HepG2 (cell line): ENCODE data around the gene ACVR1B. TPM values are rescaled to one million over a fixed set of nuclear protein-coding genes. Genes with fewer than 3 reads are reported as not detected.

Experiments
- ATAC-seq: fragments of 200-7000 bp; cut with Tn5 transposase; 3 replicates; pipeline ENCODE4 v1.9.1; 2020; ENCODE audit warnings: mild to moderate bottlenecking, moderate library complexity
- BruUV-seq: library from RNA; stranded (reverse); fragments of 400-500 nt; replicated peaks from 2 replicates; lab custom pipeline; 2021; lab: Mats Ljungman, UMichigan
- CTCF ChIA-PET: fragments of 300-600 bp; formaldehyde crosslinking; extraction: SDS; loops from one replicate; lab custom pipeline; 2021; ENCODE audit warnings: low total read pairs, inconsistent platforms, low intra/inter-chr PET ratio; lab: Yijun Ruan, JAX
- POLR2A ChIA-PET: fragments of 350-600 bp; sonication (Branson Sonifier 250); formaldehyde crosslinking; loops from one replicate; lab custom pipeline; 2020; ENCODE audit warnings: antibody characterized with exemption, inconsistent platforms; lab: Yijun Ruan, JAX
- DNase-seq: peaks from one replicate; pipeline ENCODE4 v3.0.0-alpha.2; 2015; ENCODE audit warnings: low spot score
- FAIRE-seq: peaks from 3 replicates; lab custom pipeline; 2011; peaks lifted over from hg19 to GRCh38; lab: Jason Lieb, UNC
- H2AFZ ChIP-seq: one replicate; pipeline ENCODE4 v1.6.1; 2011; ENCODE audit warnings: low read length, inconsistent platforms
- H3K27ac ChIP-seq: fragments of 300-600 bp; 3 replicates; pipeline ENCODE4 v1.8.0; 2011; ENCODE audit warnings: mixed run types, mild to moderate bottlenecking, mixed read lengths, low read length, inconsistent platforms; ENCODE audit not compliant: insufficient read depth; ENCODE audit errors: extremely low read length
- H3K27me3 ChIP-seq, 2 experiments: fragments of 200-600 bp in 1 of 2; 2 replicates in 1 of 2; 3 replicates in 1 of 2; pipeline versions ENCODE4 v1.6.0 to v1.8.0; 2011; ENCODE audit warnings: low read length in 2 of 2, mild to moderate bottlenecking in 2 of 2, moderate library complexity in 2 of 2, inconsistent platforms in 1 of 2; ENCODE audit not compliant: insufficient read depth in 2 of 2, control insufficient read depth in 1 of 2
- H3K36me3 ChIP-seq, 2 experiments: fragments of 200-600 bp in 1 of 2; replicated peaks in 1 of 2; 2 replicates in 1 of 2; 3 replicates in 1 of 2; pipeline versions ENCODE4 v1.5.1 to v1.8.0; 2011; ENCODE audit warnings: low read length in 2 of 2, inconsistent platforms in 1 of 2; ENCODE audit not compliant: insufficient read depth in 2 of 2, control insufficient read depth in 1 of 2
- H3K4me1 ChIP-seq: 2 replicates; pipeline ENCODE4 v1.5.1; 2012; ENCODE audit warnings: low read length, inconsistent platforms; ENCODE audit not compliant: insufficient read depth
- H3K4me2 ChIP-seq: 2 replicates; pipeline ENCODE4 v1.6.0; 2011; ENCODE audit warnings: low read depth, low read length, inconsistent platforms
- H3K4me3 ChIP-seq, 3 experiments: fragments of 200-600 bp in 1 of 3; sonication (generic), shearing (Covaris generic) in 1 of 3; replicated peaks in 1 of 3; 2 replicates each; pipeline ENCODE4 v1.5.1; 2011 to 2016; ENCODE audit warnings: low read length in 3 of 3, inconsistent platforms in 2 of 3, low read depth in 2 of 3, mild to moderate bottlenecking in 2 of 3, control low read depth in 1 of 3, mixed read lengths in 1 of 3; ENCODE audit not compliant: insufficient read depth in 1 of 3
- H3K79me2 ChIP-seq: one replicate; pipeline ENCODE4 v1.6.1; 2011; ENCODE audit warnings: low read length, inconsistent platforms; ENCODE audit not compliant: insufficient read depth
- H3K9ac ChIP-seq: 2 replicates; pipeline ENCODE4 v1.6.0; 2011; ENCODE audit warnings: mild to moderate bottlenecking, low read depth, low read length, inconsistent platforms; ENCODE audit not compliant: insufficient read depth
- H3K9me3 ChIP-seq: 2 replicates; pipeline ENCODE4 v1.5.1; 2012; ENCODE audit warnings: mild to moderate bottlenecking, low read length
- H4K20me1 ChIP-seq: 2 replicates; pipeline ENCODE4 v1.6.0; 2011; ENCODE audit warnings: inconsistent platforms, mild to moderate bottlenecking, low read length, moderate library complexity; ENCODE audit not compliant: insufficient read depth
- CTCF ChIP-seq: sonication (generic); formaldehyde crosslinking; IDR thresholded peaks from 2 replicates; pipeline ENCODE4 v1.5.0; 2020; ENCODE audit warnings: mild to moderate bottlenecking, missing genetic modification reagents, moderate library complexity
- HNF1A ChIP-seq, 2 experiments: sonication (generic) in 1 of 2; formaldehyde crosslinking in 1 of 2; IDR thresholded peaks; 2 replicates each; pipeline versions ENCODE4 v1.4.0 to v1.6.1; 2016 to 2020; ENCODE audit warnings: borderline replicate concordance in 1 of 2, low read depth in 1 of 2, mild to moderate bottlenecking in 1 of 2, missing genetic modification reagents in 1 of 2
- JARID2 ChIP-seq: sonication (generic); formaldehyde crosslinking; IDR thresholded peaks from 2 replicates; pipeline ENCODE4 v1.8.1; 2023; ENCODE audit warnings: missing genetic modification reagents, inconsistent platforms; ENCODE audit not compliant: insufficient replicate concordance
- PLSCR1 ChIP-seq: sonication (generic); formaldehyde crosslinking; IDR thresholded peaks from 2 replicates; pipeline ENCODE4 v1.5.0; 2020; ENCODE audit warnings: missing genetic modification reagents, mild to moderate bottlenecking, borderline replicate concordance
- ZNF576 ChIP-seq: sonication (generic); formaldehyde crosslinking; IDR thresholded peaks from 2 replicates; pipeline ENCODE4 v1.4.0; 2020; ENCODE audit warnings: mild to moderate bottlenecking, missing genetic modification reagents
- ZNF687 ChIP-seq: sonication (generic); formaldehyde crosslinking; IDR thresholded peaks from 2 replicates; pipeline ENCODE4 v1.5.1; 2020; ENCODE audit warnings: mild to moderate bottlenecking, missing genetic modification reagents, moderate library complexity
- WGBS: methylation state at CpG from one replicate; pipeline ENCODE4 v1.1.6; 2017; ENCODE audit warnings: low lambda C conversion rate; 5-methylcytosine and 5-hydroxymethylcytosine counted together
- in situ Hi-C: cut with HindIII; loops from 2 replicates; pipeline ENCODE4 v1.10.0; 2017; ENCODE audit warnings: low pct_unique_long_range_greater_than_20kb; ENCODE audit not compliant: extremely low pct_ligation_motif_present
- intact Hi-C: fragments of 100-400 bp; cut with micrococcal nuclease; formaldehyde crosslinking; loops from one replicate; pipeline ENCODE4 v1.10.0; 2022; ENCODE audit not compliant: unreplicated experiment
- polyA plus RNA-seq, 8 experiments: library from polyadenylated mRNA; depleted of rRNA in 3 of 8; stranded (reverse) in 7 of 8; unstranded in 1 of 8; fragments of >200 nt; fragmentation: Illumina TruSeq in 4 of 8; extraction: Trizol in 4 of 8; gene quantifications; 2 replicates each; pipeline versions ENCODE4 v1.2.1 to v1.2.3, GENCODE V29; 2011 to 2016; ENCODE audit warnings: low read depth in 4 of 8, missing spikeins in 1 of 8, mixed read lengths in 1 of 8; ENCODE audit not compliant: insufficient read depth in 1 of 8
- total RNA-seq, 5 experiments: library from RNA; depleted of rRNA; stranded (reverse); fragments of >200 nt; fragmentation: Illumina TruSeq; extraction: Trizol; gene quantifications; 2 replicates each; pipeline ENCODE4 v1.2.3, GENCODE V29; 2016; ENCODE audit warnings: low read depth in 1 of 5

ACVR1B gene
- total and polyA plus RNA-seq, 2 of the 13 experiments (the other 11 are each of a cell fraction or from before 2014, with no cell fraction given) = 8.9 to 12.1 TPM

GRCh38 chr12:52018433-52019112, 67.1 kb downstream of the ACVR1B start (continued):
- TF ChIP-seq HNF1A (IDR thresholded peaks at IDR 0.05; ENCODE audit: low read depth) = 0 out of 2 replicates have a peak, but pooled peaks have one; percentile 5
- TF ChIP-seq HNF1A (CRISPR knock-in tag; IDR thresholded peaks at IDR 0.05; ENCODE audit: borderline replicate concordance) = no peak

GRCh38 chr12:52019113-52019770, 67.7 kb downstream of the ACVR1B start:
- Histone ChIP-seq H3K4me2 (peak overlapping the region; percentile 73), H3K36me3 (peaks cover 0 to 2% of the 10 kb centered on the region in 2 experiments; a peak in 1 of 5 replicates), H3K9me3 (no peaks in the 10 kb centered on the region), H3K27ac (no peak overlapping the region), H3K4me1 (peaks cover 42% of the 10 kb centered on the region), H3K79me2 (no peaks in the 10 kb centered on the region), H2AFZ (no peak overlapping the region), H4K20me1 (no peaks in the 10 kb centered on the region), H3K9ac (no peak overlapping the region), H3K4me3 (peak overlapping the region in 1 of 3 experiments; percentile 36; a peak in 2 of 6 replicates), H3K27me3 (no peaks in the 10 kb centered on the region)
- ChIA-PET CTCF (interaction anchor here (1.1 to 8.0 kb wide), 2 partner anchors 16 to 101 kb away, joined by 3 to 99 read pairs; no protein-coding TSS in a partner anchor), POLR2A (interaction anchor here (1.1 to 2.1 kb wide), 2 partner anchors 9 to 32 kb away, joined by 3 to 15 read pairs; partner anchors contain the start of gene NR4A1)
- 4% methylated on average over 11 of the region's 13 CpGs for WGBS
- DNase-seq = no peak
- intact Hi-C loops = no loop called here
- BruUV-seq = no TSS peak
- in situ Hi-C loops = no loop called here
- FAIRE-seq = no peak
- ATAC-seq = peak; percentile 17
- TF ChIP-seq CTCF (CRISPR knock-in tag) = 0 out of 2 replicates have a peak, but pooled peaks have one; percentile 3
- TF ChIP-seq ZNF687 = peak; percentile 43
- TF ChIP-seq JARID2 (CRISPR knock-in tag) = no peak
- no peak for TF ChIP-seq PLSCR1 (CRISPR knock-in tag)
- TF ChIP-seq ZNF576 (CRISPR knock-in tag) = no peak
